ELR (cell line): ENCODE data around the gene FRMD1.

Experiments
- DNase-seq: peaks from one replicate; pipeline ENCODE4 v3.0.0-alpha.2; 2015; ENCODE audit warnings: low read depth

Gene FRMD1

GRCh38 chr6:168005796-168006195, 73.2 kb downstream of the FRMD1 start:
- no peak for DNase-seq

GRCh38 chr6:168004945-168005344, 74.1 kb downstream of the FRMD1 start:
- DNase-seq = no peak

GRCh38 chr6:168004023-168004422, 75.0 kb downstream of the FRMD1 start:
- DNase-seq = no peak
